GM18870 (cell line): ENCODE data around the gene PTAFR.
A peak's percentile ranks its signal among the peaks of the same experiment; 100 is the strongest.
"Not testable (repeated sequence)": the region's sequence is repeated elsewhere in the genome, so short reads cannot be mapped to it uniquely, and the experiment has no call there.

Experiments used
- ATAC-seq: cut with Tn5 transposase; IDR thresholded peaks from one replicate; pipeline ENCODE4 v1.9.1; 2021; ENCODE audit warnings: moderate library complexity; ENCODE audit not compliant: unreplicated experiment

Gene PTAFR

DNA sequence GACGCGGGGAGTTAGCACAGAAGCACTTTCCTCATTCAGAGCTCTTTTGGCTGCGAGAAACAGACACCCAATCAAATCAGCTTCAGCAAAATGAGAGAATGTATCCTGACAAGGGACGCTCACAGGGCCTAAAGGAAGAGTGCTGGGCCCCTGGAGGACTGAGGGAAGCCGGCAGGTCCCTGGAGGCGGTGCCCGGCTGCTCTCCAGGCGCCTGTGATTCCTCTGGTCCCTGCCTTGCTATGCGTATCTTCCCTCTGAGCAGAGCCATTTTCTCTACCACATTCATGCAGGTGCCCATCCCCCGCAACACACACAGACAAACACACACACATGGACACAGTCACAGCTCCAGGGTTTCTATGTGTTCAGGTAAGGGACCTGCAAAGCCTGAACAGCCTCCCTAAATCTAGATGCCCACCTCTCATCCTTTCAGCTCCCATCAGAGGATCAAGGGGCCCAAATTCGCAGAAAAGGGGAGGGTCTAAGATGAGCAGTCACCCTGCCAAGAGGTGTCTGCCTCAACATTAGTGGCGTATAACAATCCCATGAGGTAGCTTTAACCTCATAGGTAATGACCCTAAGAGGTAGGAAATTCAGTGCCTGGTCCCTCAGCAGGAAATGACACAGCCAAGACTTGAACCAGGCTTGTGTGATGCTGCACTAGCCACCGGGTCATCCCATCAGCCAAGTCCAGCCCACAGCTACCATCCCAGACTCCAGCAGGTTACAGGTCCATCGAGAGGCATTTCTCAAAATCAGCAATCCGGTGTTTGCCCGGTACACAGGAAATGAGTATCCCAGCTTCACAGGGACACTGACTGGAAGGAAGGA is 29.0 kb downstream of the PTAFR start:
- no peak for ATAC-seq

DNA sequence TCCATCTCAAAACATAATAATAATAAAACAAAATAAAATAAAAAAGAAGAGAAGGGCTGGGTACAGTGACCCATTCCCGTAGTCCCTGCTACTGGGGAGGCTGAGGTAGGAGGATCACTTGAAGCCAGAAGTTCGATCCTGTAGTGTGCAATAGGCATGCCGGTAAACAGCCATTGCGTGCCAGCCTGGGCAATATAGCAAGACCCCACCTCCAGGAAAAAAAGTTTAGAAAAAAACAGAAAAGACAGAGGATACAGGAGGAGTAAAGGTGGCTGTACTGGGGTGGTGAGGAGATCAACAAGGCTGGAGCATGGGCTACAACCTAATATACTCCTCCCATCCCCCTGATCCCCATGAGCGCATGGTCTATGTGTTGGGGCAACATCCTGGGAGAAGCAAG is 30.8 kb downstream of the PTAFR start:
- ATAC-seq: no peak

DNA sequence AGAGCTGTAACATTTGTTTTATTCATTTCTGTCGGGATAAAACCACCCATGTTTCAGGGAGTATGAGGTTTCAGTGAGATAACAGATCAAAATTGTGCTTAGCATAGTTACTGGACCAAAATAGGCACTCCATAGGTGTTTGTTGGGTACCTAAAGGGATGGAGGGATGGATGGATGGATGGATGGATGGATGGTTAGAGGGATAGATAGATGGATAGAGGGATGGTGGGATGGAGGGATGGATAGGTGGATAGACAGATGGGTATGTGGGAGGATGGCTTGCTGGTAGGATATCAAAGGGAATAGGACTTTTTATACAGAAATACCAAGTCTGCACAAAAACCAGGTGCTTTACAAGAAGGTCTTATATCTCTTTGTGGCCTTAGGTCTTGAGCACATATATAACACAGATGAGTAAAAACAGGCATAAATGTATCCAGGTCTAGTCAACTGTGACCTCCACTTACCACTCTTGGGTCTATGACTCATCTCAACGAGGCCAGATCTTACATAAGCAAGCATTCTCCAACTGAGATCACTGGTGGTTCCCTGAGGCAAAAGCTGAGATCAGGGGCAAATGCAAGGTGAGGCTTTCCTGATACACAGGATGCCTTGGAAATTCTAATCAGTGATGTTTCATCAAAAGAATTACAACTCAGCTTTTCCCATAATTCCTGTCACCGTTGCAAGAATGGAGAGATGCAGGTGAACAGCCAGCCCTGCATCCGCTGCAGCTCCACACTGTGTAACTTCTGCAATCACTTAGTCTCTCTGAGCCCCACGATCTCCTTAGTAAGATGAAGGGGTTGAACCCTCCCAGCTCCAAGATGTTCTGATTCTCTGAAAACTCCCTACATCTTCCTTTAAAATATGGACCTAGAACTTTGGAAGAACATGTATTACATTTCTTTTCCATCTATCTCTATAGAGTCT is 32.0 kb downstream of the PTAFR start:
- ATAC-seq: peak; percentile 72

DNA sequence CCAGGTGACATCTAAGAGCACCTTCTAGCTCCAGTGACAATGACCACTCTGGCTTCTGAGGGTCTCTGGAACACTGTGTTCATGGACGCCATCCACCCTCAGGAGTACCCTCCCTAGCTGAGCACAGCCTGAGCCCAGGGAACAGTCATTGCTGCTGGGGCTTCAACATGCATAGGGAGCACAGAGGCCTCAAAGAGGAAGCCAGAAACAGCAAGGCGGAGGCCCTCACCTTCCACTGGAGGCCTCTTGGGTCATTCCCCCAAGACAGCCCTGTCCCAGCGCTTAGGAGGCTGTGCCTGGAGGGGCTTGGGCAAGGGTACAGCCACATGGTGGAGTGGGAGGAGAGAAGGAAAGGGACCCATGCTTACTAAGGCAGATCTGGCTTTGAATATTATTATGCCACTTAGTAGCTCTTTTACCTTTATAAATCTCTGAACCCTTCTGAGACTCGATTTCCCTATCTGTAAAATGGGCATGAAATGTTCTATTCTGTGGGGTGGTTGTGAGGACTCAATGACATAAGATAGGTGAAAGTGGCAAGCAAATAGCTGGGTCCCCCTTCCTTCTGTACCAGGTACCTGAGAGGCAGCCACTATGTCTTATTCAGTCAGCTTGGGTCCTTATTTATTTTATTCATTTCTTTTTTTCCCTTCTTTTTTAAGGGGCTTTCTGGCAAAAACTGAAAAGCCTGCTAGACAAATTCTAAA is 32.8 kb downstream of the PTAFR start:
- ATAC-seq: no peak

DNA sequence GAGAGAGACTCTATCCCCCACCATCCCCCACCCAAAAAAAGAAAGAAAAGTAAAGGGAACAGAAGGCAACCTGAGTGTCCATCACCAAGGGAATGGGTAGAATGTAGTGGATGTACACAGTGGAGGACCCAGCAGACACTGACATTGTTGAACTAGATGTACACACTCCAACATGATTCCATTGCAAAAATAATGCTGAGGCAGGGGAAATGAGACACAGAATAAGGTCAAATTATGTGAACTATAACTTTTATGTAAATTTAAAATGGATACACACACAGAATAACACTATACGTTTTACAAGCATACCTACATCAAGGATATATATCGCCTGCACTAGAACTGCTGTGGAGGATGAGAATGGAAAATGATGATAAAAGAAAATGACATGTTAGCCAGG is 34.8 kb downstream of the PTAFR start:
- ATAC-seq: no peak

DNA sequence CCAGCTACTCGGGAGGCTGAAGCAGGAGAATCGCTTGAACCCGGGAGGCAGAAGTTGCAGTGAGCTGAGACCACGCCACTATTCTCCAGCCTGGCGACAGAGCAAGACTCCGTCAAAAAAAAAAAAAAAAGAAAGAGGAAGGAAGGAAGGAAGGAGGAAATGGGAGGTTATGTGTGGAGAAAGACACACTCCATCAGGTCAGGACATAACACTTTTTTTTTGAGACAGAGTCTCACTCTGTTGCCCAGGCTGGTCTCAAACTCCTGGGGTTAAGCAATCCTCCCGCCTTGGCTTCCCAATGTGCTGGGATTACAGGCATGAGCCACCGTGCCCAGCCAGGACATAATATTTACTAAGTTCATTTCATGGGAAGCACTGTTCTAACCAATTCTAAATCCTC is 36.6 kb downstream of the PTAFR start:
- not testable (repeated sequence) for ATAC-seq

DNA sequence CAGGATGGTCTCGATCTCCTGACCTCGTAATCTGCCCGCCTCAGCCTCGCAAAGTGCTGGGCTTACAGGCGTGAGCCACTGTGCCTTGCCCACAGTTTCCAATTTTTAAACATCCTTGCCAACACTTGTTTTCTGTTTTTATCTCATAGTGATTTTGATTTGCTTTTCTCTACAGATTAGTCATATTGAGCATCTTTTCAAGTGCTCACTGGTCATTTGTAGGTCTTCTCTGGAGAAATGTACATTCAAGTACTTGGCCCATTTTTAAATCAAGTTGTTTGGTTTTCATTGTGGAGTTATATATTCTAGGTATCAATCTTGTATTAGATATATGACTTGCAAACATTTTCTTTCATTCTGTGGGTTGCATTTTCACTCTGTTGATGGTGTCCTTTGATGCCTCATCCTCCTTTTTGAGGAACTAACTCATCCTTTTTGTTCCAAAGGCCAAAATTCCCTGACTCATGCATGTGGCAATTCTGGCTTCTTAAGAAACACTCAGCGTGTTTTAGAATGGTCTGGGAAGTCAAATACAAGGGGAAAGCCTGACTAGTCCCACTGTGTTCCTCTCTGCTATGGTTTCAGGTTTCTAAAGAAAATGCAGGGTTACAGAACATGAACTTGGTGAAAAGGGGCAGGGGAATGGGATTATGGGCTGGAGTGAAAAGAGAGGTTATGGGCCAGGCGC is 37.3 kb downstream of the PTAFR start:
- ATAC-seq: no peak

DNA sequence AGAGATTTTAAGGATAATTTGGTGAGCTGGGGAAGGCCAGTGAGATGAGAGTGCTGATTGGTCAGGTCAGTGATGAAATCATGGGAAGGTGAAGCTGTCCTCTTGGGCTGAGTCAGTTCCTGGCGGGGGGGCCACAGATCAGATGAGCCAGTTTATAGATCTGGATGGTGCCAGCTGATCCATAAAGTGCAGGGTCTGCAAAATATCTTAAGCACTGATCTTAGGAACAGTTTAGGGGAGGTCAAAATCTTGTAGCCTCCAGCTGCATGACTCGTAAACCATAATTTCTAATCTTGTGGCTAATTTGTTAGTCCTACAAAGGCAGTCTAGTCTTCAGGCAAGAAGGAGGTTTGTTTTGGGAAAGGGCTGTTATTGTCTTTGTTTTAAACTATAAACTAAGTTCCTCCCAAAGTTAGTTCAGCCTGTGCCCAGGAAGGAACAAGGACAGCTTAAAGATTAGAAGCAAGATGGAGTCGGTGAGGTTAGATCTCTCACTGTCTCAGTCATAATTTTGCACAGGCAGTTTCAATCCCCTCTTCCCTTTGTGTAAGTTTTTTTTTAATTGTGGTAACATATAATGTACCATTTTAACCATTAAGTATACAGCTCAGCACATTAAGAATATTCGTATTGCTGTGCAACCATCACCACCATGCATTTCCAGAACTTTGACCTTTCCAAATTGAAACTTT is 39.4 kb downstream of the PTAFR start:
- no peak for ATAC-seq

DNA sequence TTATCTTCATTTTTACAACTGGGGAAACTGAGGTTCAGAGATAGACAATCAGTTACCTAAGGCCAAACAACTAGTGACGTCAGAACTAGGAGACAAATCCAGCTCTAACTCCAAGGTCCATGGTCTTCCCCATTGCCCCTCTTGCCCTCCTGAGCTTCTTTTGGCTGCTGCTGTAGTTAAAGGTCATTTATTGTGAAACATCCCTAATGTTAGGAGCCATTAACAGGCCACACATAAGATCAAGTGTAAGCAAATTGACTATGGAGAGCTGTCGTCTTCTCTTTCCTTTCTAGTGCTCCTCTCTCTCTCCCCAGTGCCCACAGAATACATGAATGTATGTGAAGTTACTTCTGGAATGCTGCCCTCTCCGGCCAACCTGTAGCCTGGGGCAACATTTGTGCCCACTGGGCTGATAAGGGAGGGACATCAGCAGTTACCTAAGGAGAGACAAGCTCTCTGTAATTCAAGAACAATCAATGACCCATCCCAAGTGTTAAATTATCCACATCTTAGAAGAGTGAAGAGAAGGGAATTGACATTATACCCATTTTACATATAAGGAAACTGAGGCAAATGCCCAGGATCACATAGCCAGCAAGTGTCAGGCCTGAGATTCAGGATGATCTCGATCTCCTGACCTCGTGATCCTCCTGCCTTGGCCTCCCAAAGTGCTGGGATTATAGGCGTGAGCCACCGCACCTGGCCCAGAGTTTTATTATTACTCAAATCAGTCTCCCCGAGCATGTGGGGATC is 40.1 kb downstream of the PTAFR start:
- no peak for ATAC-seq

DNA sequence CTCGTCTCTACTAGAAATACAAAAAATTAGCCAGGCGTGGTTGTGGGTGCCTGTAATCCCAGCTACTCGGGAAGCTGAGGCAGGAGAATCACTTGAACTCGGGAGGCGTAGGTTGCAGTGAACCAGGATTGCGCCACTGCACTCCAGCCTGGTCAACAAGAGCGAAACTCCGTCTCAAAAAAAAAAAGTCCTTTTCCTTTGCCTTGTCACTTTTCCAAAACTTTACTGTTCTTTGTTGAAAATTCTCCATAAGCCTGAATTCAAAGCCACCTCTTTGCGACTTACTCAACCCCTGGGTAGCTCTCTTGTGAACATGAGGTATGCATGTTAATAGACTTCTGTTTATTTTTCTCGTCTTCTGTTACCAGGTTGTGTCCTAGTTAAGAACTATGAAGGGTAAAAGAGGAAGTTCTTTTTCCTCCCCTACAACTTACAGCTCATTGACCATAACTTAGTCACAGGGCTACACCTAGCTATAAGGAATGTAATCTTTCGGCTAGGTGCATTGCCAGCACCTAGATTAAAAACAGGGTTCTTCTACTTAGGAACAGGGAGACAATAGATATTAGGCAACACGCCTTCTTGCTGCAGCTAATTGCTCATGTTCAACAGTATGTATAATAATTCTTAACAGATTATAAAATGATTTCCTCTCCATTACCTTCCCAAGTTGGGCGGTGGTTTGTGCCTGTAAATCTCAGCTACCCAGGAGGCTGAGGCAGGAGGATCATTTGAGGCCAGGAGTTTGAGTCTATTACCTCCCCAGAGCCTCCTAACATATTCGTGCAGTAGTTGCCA is 40.9 kb downstream of the PTAFR start:
- ATAC-seq: no peak

DNA sequence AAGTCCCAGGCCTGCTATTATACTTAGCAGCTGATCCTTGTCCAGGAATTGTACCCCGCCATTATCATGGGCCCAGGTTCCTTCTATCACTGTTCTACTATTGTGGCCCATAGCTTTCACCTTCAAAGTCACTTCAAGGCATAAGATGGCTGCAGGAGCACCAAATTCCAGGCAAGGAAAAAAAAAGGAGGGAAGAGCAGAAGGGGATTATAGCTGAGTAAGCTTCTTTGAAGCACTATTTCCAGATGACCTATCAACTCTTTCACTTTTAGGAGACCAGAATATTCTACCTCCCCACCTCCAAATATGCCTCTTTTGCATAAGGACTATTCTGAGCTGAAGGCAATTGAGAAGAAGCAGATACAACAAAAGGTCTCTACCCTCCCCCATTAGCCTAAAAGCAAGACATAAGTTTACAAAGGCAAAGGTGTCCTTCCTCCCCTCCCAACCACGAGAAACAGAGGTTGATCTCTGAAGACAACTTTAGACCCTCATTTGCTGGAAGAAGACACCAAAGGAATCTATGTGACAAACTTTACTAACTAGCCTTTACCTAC is 41.8 kb downstream of the PTAFR start:
- ATAC-seq: no peak

DNA sequence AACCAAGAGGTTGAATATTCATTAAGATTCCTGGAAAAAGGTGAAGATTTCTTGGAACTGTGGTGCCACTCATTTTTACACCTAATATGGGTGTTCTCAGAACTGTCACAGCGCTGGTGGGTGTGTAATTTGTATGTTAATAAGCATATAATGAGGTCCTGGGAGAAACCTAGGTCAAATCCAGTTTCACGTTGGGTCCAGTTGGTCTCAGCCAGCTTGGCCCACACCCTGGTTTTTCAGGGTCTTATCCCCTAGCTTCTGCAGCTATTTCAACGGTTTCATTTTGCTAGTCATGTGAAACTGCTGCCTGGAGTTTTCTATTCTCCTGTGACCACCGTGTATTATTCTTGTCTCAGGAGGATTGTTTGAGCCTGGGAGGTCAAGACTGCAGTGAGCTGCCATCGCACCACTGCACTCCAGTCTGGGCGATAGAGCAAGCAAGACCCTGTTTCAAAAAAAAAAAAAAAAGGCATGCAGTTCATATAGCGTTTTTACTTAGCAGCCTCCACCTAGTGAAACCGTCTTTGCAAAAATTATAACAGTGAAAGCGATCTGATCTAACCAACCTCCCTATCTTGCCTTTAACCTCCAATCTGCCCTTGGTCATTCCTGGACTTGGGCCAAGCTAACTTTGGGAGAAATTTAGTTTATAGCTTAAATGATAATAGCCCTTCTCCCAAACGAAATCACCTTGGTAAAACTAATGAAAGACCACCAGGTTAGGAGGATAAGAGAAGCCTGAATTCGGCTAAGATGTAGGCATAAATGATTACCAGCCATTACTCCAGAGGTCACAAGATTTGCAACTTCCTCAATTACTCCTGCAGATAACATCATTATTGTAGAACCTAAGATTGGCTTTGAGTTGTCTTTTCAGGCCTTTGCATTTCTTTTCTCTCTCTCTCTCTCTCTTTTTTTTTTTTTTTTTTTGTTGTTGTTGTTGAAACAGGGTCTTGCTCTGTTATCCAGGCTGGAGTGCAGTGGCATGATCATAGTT is 44.0 kb downstream of the PTAFR start:
- no peak for ATAC-seq

DNA sequence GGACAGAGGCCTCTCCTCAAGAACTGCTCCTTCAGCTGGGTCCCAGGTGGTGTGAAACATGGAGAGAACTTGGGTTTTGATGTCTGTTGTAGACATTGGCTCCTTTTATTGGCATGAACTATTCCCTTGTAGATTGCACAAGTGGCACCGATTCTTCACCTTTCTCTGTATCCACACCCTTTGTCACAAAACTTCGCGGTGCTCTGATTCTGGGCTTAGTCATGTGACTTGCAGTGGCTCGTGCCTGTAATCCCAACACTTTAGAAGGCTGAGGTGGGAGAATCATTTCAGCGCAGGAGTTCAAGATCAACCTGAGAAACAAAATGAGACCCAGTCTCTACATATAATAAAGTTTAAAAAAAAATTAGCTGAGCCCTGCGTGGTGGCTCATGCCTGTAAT is 45.6 kb downstream of the PTAFR start:
- ATAC-seq: no peak

DNA sequence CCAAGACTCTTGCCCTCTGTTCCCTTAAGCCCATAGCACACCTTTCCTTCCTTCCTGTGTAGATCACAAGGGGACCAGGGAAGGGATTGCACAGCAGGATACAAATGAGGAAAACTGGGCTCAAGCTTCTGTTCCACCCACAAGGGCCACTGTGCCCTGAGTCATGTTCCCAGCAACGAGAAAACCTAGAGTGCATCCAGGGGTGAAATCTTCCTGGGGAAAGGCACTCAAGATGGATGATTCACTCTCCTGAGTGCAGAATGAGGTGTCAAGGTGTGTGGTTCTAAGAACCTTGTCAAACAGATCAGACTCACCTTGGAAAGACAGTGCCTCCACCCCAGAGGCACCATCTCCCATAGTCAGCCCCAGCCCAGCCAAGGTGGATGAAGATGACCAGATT is 47.3 kb downstream of the PTAFR start:
- ATAC-seq: no peak

DNA sequence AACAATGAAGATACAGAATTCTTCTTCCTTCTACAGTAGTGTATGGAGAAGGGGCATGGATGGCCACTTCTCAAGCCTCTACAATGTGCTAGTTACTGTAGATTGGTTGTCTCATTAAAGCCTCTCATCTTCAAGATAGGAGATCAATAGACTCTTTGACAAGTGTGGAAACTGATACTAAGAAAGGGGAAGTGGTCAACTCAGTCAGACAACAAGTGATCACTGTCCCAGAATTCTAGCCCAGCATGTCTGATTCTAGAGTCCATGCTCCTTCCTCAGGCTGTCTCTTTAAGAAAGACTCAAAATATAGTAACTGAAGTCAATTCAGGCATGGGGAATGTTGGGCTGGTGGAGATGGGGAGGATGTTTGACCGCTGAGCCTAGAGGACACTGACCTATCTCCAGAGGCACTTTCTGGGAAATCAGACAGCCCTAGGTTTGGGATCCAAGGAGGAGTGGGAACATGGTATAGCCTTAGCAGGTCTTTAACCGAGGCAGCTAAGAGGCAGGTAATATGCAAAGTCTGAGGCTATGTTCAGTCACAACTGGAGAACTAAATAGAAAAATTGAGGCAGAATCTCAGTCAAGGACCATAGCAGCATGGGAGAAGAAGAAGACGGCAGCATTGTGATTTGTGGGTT is 48.8 kb downstream of the PTAFR start:
- ATAC-seq: peak; percentile 70

DNA sequence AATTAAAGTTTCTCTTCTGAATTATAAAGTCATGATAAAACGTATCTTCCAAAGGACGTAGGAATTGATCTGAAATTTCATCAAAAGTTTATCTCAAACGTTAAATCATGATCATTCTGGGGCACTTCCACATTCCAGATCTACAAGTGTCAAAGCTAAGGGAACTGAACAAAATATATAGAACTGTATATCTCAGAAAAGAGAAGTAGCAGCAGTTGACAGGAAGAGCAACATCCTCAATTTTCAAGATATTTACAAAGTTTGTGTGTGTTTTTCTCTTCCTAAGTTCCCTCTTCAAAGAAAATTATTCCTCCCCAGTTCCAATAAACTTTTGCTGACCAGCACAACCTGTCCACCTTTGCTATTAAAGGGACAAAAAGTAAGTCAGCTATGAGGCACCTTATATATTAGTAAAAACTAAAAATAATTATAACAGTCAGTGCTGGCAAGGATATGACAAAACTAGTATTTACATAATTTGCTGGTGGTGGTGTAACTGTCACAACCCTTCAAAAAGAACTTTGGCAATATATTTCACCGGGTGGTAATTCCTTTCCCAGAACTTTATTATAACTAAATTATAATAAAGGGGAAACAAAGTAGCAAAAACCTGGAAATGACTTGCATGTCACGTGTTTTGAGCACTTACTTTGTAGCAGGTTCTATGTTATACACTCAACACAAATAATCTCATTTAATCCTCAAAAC is 49.6 kb downstream of the PTAFR start:
- no peak for ATAC-seq
